SK-N-SH (cell line): Measurements from ENCODE around the gene MAPK8IP3.

ENCODE experiments used
- CTCF ChIP-seq: fragments of 200-600 bp; sonication (generic); IDR thresholded peaks from 2 replicates; pipeline ENCODE4 v1.6.1; 2017; ENCODE audit warnings: antibody characterized with exemption, mild to moderate bottlenecking, moderate library complexity
- EP300 ChIP-seq, 2 experiments: IDR thresholded peaks; 2 replicates each; pipeline versions ENCODE4 v1.4.0 to v1.6.1; 2012; ENCODE audit warnings: borderline replicate concordance in 1 of 2, low read depth in 1 of 2, low read length in 1 of 2
- JUND ChIP-seq: IDR thresholded peaks from 2 replicates; pipeline ENCODE4 v1.4.0; 2012
- MAX ChIP-seq: IDR thresholded peaks from 2 replicates; pipeline ENCODE4 v1.4.0; 2012; ENCODE audit warnings: low read depth
- POLR2AphosphoS5 ChIP-seq: IDR thresholded peaks from 2 replicates; pipeline ENCODE4 v1.6.1; 2012; ENCODE audit warnings: low read depth, low read length
- RAD21 ChIP-seq: IDR thresholded peaks from 2 replicates; pipeline ENCODE4 v1.6.1; 2012; ENCODE audit warnings: mild to moderate bottlenecking, low read length
- TCF12 ChIP-seq: IDR thresholded peaks from 2 replicates; pipeline ENCODE4 v1.4.0; 2012

- TF ChIP-seq EP300 (IDR thresholded peaks at IDR 0.05; ENCODE audit: borderline replicate concordance in 1 of 2, low read depth in 1 of 2, low read length in 1 of 2) (no peak), CTCF (no peak), TCF12 (no peak), POLR2AphosphoS5 (no peak), JUND (no peak), MAX (no peak), RAD21 (no peak)
Measured at GRCh38 chr16:1677339-1677738, 28.7 kb upstream of the MAPK8IP3 start.
